Activated naive CD8-positive, alpha-beta T cell treated with anti-CD3 and anti-CD28 coated beads, Interleukin-2, amount 50 U/mL, for 24 hours (primary cell): ENCODE data around the gene KCP.

ENCODE experiments used
- ATAC-seq: fragments of 150-1000 bp; cut with Tn5 transposase; one replicate; pipeline ENCODE4 v1.10.0; 2021
- DNase-seq: peaks from one replicate; pipeline ENCODE4 v3.0.0; 2021
- H3K27ac Mint-ChIP-seq: one replicate; pipeline ENCODE4 v1.8.0; 2021; ENCODE audit warnings: mild to moderate bottlenecking, mixed read lengths
- H3K27me3 Mint-ChIP-seq: one replicate; pipeline ENCODE4 v1.8.0; 2021; ENCODE audit warnings: mixed read lengths
- H3K36me3 Mint-ChIP-seq: one replicate; pipeline ENCODE4 v1.8.0; 2021; ENCODE audit warnings: low read depth, mixed read lengths
- H3K4me1 Mint-ChIP-seq: one replicate; pipeline ENCODE4 v1.8.0; 2021; ENCODE audit warnings: mixed read lengths
- H3K4me3 Mint-ChIP-seq: one replicate; pipeline ENCODE4 v1.8.0; 2021; ENCODE audit warnings: mild to moderate bottlenecking, moderate library complexity, mixed read lengths
- H3K9me3 Mint-ChIP-seq: one replicate; pipeline ENCODE4 v1.8.0; 2021; ENCODE audit warnings: mixed read lengths

The KCP gene

DNA sequence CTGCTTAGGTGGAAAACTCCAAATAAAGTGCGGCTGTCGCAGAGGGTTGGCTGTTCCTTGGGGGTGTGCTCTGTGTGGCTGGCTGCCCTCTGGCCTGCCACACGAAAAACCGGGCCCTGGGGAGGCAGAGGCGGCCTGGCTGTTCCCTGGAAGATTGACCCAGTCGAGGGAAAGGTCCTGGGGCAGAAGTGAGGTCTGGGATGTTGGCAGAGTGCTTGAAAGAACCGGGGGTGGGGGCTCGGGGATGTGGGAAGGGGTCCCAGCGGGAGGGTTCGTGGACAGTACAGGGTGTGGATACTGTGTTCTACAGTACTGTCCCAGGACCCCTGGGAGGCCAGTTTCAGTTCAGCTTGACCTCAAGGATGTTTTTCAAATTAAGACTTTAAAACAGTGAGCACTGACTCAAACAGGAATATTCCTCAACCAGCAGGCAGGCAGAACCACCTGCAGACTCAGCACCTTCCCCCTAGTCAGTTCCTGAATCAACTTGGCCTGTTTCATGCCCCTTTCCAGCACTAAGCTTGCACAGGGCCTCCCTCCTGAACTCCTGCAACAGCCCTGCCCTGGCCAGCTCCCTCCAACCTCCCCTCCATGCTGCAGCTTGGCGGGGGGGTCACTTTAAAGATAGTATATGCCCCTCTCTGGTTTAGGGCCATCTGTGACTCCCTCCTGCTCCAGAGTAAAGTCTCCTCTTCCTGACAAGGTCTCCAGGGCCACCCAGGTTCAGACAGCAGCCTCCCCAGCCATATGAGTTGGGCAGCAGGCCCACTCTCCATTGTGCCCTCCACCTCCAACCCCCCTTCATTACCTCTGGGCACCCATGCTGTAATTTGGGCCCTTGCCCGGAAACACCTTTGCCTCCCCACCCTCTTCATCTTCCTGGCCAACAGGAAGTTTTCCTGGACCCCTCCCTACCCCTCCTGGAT is 51.0 kb downstream of the KCP start:
- Mint-ChIP-seq H3K27me3 (peaks cover 2% of the 10 kb centered on the region), H3K4me3 (no peak overlapping the region), H3K27ac (no peak overlapping the region), H3K9me3 (no peaks in the 10 kb centered on the region), H3K4me1 (peaks cover 14% of the 10 kb centered on the region), H3K36me3 (peaks cover 4% of the 10 kb centered on the region)
- ATAC-seq (no peak), DNase-seq (no peak)

- ATAC-seq (no peak), DNase-seq (no peak)
- peaks cover 2% of the 10 kb centered on the region for H3K27me3 Mint-ChIP-seq
- H3K27ac Mint-ChIP-seq = no peak overlapping the region
- peaks cover 4% of the 10 kb centered on the region for H3K36me3 Mint-ChIP-seq
- no peaks in the 10 kb centered on the region for H3K9me3 Mint-ChIP-seq
- H3K4me3 Mint-ChIP-seq = no peak overlapping the region
- H3K4me1 Mint-ChIP-seq = peaks cover 9% of the 10 kb centered on the region
Measured at GRCh38 chr7:128858380-128859231, 51.9 kb downstream of the KCP start.

GRCh38 chr7:128856001-128856718 is 54.3 kb downstream of the KCP start:
- Mint-ChIP-seq H3K4me3 (no peak overlapping the region), H3K27me3 (no peaks in the 10 kb centered on the region), H3K27ac (no peak overlapping the region), H3K4me1 (no peaks in the 10 kb centered on the region), H3K36me3 (no peaks in the 10 kb centered on the region), H3K9me3 (no peaks in the 10 kb centered on the region)
- no peak for ATAC-seq
- DNase-seq = no peak

- ATAC-seq = no peak
- Mint-ChIP-seq H3K36me3 (no peaks in the 10 kb centered on the region), H3K4me3 (no peak overlapping the region), H3K27me3 (no peaks in the 10 kb centered on the region), H3K4me1 (no peaks in the 10 kb centered on the region), H3K9me3 (no peaks in the 10 kb centered on the region), H3K27ac (no peak overlapping the region)
- no peak for DNase-seq
Measured at GRCh38 chr7:128855559-128855958, 55.0 kb downstream of the KCP start.

- H3K36me3 Mint-ChIP-seq = no peaks in the 10 kb centered on the region
- no peaks in the 10 kb centered on the region for H3K4me1 Mint-ChIP-seq
- H3K4me3 Mint-ChIP-seq = no peak overlapping the region
- no peaks in the 10 kb centered on the region for H3K27me3 Mint-ChIP-seq
- no peaks in the 10 kb centered on the region for H3K9me3 Mint-ChIP-seq
- DNase-seq = no peak
- H3K27ac Mint-ChIP-seq = no peak overlapping the region
- no peak for ATAC-seq
Measured at GRCh38 chr7:128854396-128854795, 56.1 kb downstream of the KCP start.

- Mint-ChIP-seq H3K36me3 (no peaks in the 10 kb centered on the region), H3K4me3 (no peak overlapping the region), H3K4me1 (no peaks in the 10 kb centered on the region), H3K27me3 (no peaks in the 10 kb centered on the region), H3K27ac (no peak overlapping the region), H3K9me3 (no peaks in the 10 kb centered on the region)
- DNase-seq (no peak), ATAC-seq (no peak)
Measured at GRCh38 chr7:128853799-128854198, 56.7 kb downstream of the KCP start.

GRCh38 chr7:128852537-128853254 is 57.8 kb downstream of the KCP start:
- Mint-ChIP-seq H3K27ac (no peak overlapping the region), H3K4me1 (no peaks in the 10 kb centered on the region), H3K4me3 (no peak overlapping the region), H3K9me3 (no peaks in the 10 kb centered on the region), H3K36me3 (no peaks in the 10 kb centered on the region), H3K27me3 (no peaks in the 10 kb centered on the region)
- ATAC-seq = no peak
- DNase-seq = no peak

DNA sequence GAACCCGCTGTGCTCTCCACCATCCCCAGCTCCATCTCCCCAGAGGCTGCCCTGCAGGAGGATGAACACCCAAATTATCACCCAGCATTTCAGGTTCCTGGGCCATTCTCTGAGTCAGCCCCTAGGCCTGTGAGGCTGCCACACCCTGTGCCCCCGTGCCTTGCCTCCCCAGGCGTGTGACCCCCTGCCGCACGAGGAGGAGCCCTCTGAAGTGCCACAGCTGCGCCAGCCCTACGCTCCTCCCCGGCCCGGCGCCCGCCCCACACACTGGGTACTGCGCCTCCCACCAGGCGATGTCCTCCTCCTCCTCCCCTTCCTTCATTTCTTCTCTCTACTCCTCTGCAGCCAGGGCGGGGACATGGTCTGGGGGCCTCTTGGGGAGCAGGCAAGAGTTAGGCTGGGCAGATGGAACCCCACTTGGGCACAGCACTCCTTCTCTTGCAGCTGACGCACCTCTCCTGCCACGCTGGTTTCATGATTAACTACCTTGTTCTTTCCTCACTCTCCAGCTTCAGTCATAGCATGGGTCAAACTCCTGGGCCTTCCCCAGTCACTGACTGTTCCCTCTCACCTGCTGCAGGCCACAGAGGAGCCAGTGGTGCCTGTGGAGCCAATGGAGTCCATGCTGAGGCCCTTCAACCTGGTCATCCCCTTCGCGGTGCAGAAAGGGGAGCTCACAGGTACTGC is 60.6 kb downstream of the KCP start:
- no peak for ATAC-seq
- Mint-ChIP-seq H3K9me3 (no peaks in the 10 kb centered on the region), H3K36me3 (no peaks in the 10 kb centered on the region), H3K27me3 (no peaks in the 10 kb centered on the region), H3K4me1 (no peaks in the 10 kb centered on the region), H3K27ac (no peak overlapping the region), H3K4me3 (no peak overlapping the region)
- DNase-seq = no peak

DNA sequence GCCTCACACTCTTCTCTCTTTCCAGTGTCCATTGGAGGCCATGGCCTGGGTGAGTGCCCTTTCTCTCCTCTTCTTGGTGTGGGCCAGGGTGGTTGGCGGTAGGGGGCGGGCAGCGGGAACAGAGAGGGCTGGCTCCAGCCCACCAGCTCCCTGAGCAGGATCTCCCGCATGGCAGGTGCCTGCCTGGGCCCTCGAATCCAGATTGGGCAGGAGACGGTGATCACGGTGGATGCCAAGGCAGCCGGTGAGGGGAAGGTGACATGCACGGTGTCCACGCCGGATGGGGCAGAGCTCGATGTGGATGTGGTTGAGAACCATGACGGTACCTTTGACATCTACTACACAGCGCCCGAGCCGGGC is 61.4 kb downstream of the KCP start:
- no peaks in the 10 kb centered on the region for H3K4me1 Mint-ChIP-seq
- ATAC-seq (no peak), DNase-seq (no peak)
- no peaks in the 10 kb centered on the region for H3K27me3 Mint-ChIP-seq
- H3K4me3 Mint-ChIP-seq = no peak overlapping the region
- H3K36me3 Mint-ChIP-seq = no peaks in the 10 kb centered on the region
- H3K27ac Mint-ChIP-seq = no peak overlapping the region
- H3K9me3 Mint-ChIP-seq = no peaks in the 10 kb centered on the region

DNA sequence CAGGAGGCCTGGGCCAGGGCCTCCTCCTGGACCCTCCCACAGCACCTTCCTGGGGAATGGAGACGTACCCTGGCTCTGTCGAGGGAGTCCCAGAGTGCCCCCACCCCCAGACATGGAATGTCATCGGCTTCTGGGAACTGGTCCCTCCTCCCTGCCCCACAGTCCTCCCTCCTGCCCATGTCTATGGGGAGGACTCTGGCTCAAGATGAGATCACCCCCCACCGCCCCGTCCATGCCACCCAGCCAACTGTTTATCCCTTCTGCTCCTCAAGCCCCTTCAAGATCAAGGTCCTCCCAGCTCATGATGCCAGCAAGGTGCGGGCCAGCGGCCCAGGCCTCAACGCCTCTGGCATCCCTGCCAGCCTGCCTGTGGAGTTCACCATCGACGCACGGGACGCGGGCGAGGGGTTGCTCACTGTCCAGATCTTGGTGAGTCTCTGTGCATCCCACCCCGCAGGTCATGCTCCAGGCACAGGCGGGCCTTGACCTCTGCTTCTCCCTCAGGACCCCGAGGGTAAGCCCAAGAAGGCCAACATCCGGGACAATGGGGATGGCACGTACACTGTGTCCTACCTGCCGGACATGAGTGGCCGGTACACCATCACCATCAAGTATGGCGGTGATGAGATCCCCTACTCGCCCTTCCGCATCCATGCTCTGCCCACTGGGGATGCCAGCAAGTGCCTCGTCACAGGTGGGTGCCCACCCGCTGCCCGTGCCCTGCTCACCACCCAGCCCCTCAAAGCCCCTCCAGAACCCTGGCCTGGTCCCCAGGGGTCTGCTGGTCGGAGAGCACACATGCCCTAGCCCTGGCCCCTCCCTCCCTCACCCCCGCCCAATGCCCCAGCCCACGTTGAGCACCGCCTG is 62.0 kb downstream of the KCP start:
- H3K4me1 Mint-ChIP-seq = no peaks in the 10 kb centered on the region
- ATAC-seq (no peak), DNase-seq (no peak)
- H3K27me3 Mint-ChIP-seq = no peaks in the 10 kb centered on the region
- H3K4me3 Mint-ChIP-seq = no peak overlapping the region
- no peaks in the 10 kb centered on the region for H3K9me3 Mint-ChIP-seq
- H3K36me3 Mint-ChIP-seq = no peaks in the 10 kb centered on the region
- H3K27ac Mint-ChIP-seq = no peak overlapping the region

- ATAC-seq = no peak
Measured at GRCh38 chr7:128847721-128848211, 62.7 kb downstream of the KCP start.

DNA sequence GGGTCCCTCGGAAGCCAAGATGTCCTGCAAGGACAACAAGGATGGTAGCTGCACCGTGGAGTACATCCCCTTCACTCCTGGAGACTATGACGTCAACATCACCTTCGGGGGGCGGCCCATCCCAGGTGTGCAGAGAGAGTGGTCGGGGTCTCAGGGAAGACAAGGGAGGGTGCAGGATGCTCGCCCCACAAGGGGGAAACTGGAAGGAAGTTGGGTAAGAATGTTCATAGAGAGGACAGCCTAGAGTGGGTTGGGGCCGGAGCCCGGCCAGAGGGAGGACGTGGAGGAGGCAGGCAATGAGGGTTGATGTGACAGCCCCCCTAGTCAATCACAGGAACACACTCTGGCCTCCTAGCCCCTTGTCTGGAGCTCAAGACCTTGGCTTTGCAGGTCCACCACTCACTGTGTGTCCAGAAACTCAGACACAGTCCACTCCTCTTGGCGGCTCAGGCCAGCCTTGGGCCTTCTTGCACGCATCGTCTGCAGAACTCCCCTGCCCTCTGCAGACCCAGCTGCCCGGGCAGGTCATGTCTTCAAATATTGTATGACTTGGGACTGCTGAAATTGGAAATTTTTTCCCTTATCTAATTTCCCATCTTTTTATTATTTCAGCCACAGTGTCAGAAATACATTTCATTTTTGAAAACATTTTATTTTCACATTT is 63.6 kb downstream of the KCP start:
- no peaks in the 10 kb centered on the region for H3K9me3 Mint-ChIP-seq
- peaks cover 1% of the 10 kb centered on the region for H3K4me1 Mint-ChIP-seq
- H3K27ac Mint-ChIP-seq = no peak overlapping the region
- ATAC-seq (no peak), DNase-seq (no peak)
- no peaks in the 10 kb centered on the region for H3K27me3 Mint-ChIP-seq
- no peaks in the 10 kb centered on the region for H3K36me3 Mint-ChIP-seq
- no peak overlapping the region for H3K4me3 Mint-ChIP-seq

More at GRCh38 chr7:128847721-128848211, 62.7 kb downstream of the KCP start:
- Mint-ChIP-seq H3K36me3 (no peaks in the 10 kb centered on the region), H3K9me3 (no peaks in the 10 kb centered on the region), H3K4me1 (no peaks in the 10 kb centered on the region), H3K27ac (no peak overlapping the region), H3K27me3 (no peaks in the 10 kb centered on the region), H3K4me3 (no peak overlapping the region)
- DNase-seq = no peak
